HG03139 (cell line): Measurements from ENCODE around the gene STARD10.

ENCODE experiments used
- ATAC-seq: cut with Tn5 transposase; IDR thresholded peaks from one replicate; pipeline ENCODE4 v1.9.1; 2021; ENCODE audit not compliant: unreplicated experiment

The STARD10 gene

DNA sequence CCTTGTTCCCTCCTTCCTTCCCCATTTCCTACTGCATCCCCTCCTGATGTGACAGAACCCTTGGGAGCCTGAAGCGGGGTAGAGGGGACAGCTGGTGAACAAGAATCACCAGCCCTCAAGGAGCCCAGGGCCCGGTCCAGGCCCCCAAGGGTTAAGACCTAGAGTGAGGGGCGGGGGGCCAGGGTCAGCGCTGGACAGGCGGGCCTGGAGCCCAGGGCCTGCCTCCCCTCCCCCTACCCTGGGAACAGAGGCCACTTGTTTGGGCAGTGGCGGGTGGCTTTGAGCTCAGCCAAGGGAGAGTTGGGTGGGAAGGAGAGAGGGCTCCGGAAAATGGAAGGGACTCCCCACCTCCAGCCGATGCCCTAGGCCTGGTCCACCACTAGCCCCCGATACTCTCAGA, 43.8 kb downstream of the STARD10 start:
- no peak for ATAC-seq

GRCh38 chr11:72747289-72747855, 46.5 kb downstream of the STARD10 start:
- no peak for ATAC-seq

DNA sequence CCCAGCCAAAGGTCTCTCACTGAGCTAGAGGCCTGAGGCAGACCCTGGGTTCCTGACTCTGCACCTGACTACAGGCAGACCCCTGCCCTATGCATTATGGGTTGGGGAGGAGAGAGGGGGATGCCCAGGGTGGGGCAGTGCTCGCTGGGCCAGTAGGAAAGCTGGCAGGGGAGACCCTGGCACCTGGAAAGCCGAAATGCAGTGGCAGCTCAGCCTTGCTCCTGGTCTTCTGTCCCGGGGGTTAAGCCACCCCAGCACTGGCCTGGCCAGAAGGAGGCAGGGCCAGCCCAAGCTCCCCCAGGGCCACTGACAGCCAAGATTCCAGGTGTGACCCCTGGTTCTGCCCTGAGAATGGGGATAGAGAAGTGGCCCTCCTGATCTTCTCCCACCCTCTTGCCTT, 47.0 kb downstream of the STARD10 start:
- ATAC-seq = no peak

DNA sequence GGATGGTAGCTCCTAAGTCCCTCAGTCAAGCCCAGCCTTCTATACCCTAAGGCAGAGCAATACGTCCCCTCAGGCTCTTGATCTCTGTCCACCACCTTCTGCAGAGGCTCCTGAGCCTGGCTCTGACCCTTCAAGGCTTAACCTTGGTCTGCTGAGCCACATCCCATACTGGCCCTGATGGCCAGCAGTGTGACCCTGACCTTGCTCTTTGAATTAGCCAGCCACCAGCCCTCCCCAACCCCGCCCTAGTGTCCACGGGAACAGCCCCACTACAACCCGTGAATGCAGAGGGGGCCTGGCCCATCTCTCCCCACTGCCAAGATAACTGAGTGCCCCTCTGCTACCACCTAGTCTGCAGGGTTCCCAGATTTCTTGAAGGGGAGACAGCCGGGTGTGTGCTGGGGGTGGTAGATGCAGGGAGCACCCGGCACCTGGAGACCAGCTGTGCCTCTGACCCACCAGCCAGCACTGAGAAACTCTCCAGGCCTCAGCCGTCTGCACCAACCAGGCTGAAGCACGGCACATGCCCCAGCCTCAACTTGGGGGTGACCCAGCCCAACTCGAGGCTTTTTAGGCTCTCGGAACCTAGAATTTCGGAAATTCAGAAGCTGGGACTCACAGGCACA, 47.8 kb downstream of the STARD10 start:
- no peak for ATAC-seq

- no peak for ATAC-seq
Measured at GRCh38 chr11:72745511-72745910, 48.3 kb downstream of the STARD10 start.

- no peak for ATAC-seq
Measured at GRCh38 chr11:72744474-72744873, 49.4 kb downstream of the STARD10 start.

- peak; percentile 51 for ATAC-seq
Measured at GRCh38 chr11:72743321-72744221, 50.3 kb downstream of the STARD10 start.

DNA sequence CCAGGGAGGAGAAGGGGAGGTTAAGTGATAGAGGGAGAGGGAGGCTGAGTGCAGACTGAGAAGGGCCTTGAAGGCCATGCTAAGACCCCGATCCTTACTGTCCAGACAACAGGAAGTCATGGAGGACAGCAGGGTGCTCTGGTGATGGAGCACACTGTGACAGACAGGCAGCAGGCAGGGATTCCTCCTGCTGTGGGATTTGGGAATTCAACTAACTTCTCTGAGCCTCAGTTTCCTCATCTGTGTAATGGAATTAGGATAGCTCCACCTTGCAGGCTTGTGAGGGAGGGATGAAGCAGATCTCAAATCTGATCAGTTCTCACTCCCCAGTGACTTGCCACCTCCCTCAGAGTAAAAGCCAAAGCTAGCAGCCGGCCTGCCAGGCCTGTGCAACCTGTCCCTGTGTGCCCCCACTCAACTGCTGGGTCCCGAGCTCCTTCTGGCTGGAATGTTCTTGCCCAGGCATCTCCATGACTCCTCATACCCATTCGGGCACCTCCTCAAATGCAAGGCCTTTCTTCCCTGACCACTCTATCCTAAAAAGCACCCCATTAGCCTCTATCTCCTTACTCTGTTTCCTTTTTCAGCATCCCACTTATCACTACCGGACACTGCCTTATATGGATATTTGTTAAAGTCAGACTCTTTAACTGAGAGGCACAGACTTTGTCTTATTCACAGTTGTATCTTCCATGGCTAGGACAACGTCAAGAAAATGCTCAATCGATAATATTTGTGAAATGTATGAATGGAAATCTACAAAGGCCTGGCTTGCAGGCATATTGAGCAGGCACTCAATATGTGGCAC, 51.1 kb downstream of the STARD10 start:
- no peak for ATAC-seq

DNA sequence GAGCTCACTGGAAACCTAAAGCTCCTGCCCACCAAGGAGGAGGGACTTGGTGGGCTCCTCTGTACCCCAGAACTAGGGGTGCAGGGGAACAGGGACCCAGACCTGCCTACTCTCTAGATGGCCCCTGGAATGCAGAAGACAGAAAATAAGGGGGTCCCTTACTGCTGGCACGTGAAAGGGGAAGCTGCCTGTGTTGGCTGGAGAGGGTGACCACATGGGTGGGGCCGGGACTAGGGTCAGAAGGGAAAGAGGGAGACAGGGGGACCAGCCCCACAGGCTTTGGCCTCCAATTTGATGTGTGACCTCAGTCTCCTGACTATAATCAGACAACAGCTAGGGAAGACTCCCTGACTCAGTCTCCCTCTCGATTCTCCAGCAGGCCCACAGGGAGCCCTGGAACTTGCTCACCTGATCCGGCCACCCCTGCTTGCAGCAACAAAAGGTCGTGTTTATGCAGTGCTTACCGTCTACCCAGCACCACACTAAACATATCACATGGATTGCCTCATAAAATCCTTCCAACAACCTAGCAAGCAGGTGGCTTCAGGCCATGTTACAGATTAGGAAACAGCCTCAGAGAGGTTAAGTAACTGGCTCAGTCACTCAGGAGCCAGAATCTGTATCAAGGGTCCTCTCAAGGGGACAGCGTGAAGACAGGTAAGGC, 51.9 kb downstream of the STARD10 start:
- no peak for ATAC-seq

GRCh38 chr11:72741429-72741833, 52.4 kb downstream of the STARD10 start:
- no peak for ATAC-seq

- no peak for ATAC-seq
Measured at GRCh38 chr11:72740562-72741428, 53.1 kb downstream of the STARD10 start.

DNA sequence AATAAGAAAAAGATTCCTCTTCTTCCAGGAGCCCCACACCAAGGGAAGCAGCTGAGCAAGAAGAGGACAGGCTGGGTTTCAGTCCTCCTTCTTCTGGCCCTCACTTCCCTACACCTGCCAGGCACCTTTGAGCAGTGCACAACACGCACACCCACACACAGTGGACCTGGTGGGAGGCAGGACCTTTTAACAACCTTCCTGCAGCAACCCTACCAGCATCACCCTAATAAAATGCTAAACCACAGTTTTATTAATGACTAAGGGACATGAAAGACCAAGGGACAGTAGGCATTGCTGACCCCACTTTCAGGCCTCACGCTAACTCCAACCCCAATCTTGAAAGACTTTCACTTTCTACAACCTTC, 53.8 kb downstream of the STARD10 start:
- ATAC-seq = no peak

DNA sequence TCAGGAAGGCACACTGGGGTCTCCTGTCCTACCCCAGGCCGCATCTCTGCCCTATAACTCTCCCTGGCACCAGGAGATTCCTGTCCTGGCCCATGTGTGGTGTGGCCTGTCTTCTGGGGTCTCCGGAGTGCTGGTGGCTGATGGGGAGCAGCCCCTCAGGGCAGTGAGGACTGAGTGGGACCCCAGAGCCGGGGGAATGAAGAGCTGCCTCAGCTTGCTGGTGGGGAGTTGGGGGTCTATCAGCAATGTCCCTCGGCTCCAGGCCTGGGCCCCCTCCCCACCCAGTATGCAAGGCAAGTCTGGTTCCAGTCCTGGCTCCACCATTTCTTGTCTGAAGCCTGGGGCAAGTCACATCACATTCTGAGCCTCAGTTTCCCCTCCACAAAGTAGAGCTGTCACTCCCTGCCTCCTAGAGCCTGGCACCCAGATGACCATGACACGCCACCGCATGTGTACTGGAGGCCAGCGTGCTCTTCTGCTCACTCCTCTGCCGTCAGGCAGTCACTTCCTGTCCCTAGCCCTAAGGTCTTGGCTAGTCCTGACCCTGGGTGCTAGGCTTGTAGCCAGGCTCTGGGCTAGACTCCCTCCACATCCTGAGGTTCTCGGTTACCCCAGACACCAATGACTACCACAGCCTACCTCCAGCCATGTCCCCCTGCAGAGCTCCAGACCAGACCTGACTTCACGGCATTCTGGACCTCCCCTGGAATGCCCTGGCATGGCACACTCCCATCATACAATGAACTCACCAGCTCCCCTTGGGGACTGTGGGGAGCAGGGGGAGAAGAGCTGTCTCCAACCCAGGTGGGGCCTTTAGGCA, 54.4 kb downstream of the STARD10 start:
- no peak for ATAC-seq

GRCh38 chr11:72738199-72739141, 55.4 kb downstream of the STARD10 start:
- ATAC-seq = peak; percentile 32

DNA sequence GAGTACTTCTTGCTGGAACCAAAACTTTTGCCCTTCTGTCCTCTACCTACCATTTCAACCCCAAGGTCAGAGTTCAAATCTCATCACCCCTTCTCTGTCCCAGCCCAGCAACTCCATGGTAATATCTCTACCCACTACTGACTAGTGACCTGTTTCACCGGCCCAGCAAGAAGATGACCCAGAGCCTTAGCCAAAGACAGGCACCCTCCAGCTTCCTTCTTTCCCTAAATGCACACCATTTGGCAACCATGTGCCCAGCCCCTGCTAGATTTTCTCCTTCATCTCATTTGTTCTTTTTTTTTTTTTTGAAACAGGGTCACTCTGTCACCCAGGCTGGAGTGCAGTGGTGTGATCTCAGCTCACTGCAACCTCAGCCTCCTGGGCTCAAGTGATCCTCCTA, 56.5 kb downstream of the STARD10 start:
- ATAC-seq = no peak

- no peak for ATAC-seq
Measured at GRCh38 chr11:72736452-72737069, 57.3 kb downstream of the STARD10 start.

GRCh38 chr11:72735495-72736027, 58.3 kb downstream of the STARD10 start:
- ATAC-seq = no peak
